Measurements from ENCODE around the gene ACAA2. TPM values are rescaled to one million over a fixed set of nuclear protein-coding genes. Genes with fewer than 3 reads are reported as not detected.

The ACAA2 gene
- total RNA-seq, 1 donor from 2014 or later: 91.9 TPM

DNA sequence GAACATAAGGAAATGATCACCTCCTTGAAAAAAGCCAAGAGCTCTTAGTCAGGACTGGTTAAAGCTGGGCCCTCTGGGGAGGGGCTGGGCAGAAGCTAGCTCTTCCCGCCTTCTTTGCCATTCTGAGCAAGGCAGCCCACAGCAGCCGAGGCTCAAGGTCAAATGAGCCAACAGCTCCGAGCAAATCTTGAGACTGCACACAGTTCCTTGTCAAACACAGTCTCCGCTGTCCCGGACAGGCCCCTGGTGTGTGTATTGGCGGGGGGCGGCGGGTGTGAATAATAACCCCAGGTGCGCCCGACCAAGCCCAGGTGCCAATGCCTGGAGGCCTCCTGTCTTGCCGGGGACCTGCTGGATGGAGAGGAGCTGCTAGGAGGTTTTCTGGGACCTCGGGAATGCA, 46.4 kb upstream of the ACAA2 start:
- Histone ChIP-seq H4K20me1 (ENCODE audit: low read depth) (no peaks in the 10 kb centered on the region), H3K9ac (no peak overlapping the region), H2AFZ (replicated peaks) (no peak overlapping the region), H3K27me3 (no peaks in the 10 kb centered on the region), H3K27ac (no peak overlapping the region), H3K4me3 (no peak overlapping the region), H3K9me3 (ENCODE audit: low read depth) (no peaks in the 10 kb centered on the region), H3K79me2 (ENCODE audit: low read depth) (no peaks in the 10 kb centered on the region), H3K4me1 (peaks cover 8% of the 10 kb centered on the region), H3F3A (ENCODE audit: low read depth) (no peaks in the 10 kb centered on the region), H3K36me3 (no peaks in the 10 kb centered on the region), H3K4me2 (no peak overlapping the region)
- no peak for DNase-seq (ENCODE audit: low spot score)
- H3K36me3 Mint-ChIP-seq: no peaks in the 10 kb centered on the region
- H3K27ac Mint-ChIP-seq: no peak overlapping the region
- peaks cover 28% of the 10 kb centered on the region for H3K4me1 Mint-ChIP-seq
- no peak for TF ChIP-seq EZH2phosphoT487 (IDR thresholded peaks at IDR 0.05)
- no peak for TF ChIP-seq CTCF (IDR thresholded peaks at IDR 0.05)
- TF ChIP-seq EZH2 (IDR thresholded peaks at IDR 0.05): no peak
- H3K4me3 Mint-ChIP-seq: no peak overlapping the region
- H3K9me3 Mint-ChIP-seq: no peaks in the 10 kb centered on the region
- H3K27me3 Mint-ChIP-seq (ENCODE audit: insufficient read depth, low read depth): peaks cover 5% of the 10 kb centered on the region

DNA sequence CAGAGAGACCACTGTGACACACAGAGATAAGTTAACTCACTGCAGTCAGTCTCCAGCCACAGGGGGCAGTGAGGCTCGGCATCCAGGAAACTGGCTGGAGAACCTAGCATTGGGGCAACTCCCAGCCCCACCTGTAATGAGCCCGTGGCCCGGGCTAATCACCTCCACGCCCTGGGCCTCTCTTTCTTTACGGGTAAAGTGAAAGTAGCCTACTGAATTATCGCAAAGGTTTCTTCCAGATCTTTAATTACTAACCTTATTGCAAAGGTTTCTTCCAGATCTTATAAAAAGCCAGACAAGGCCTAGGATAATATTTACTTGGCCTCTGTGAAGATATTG, 45.7 kb upstream of the ACAA2 start:
- Histone ChIP-seq H3K79me2 (ENCODE audit: low read depth) (no peaks in the 10 kb centered on the region), H3K4me3 (no peak overlapping the region), H3K4me2 (no peak overlapping the region), H3K36me3 (no peaks in the 10 kb centered on the region), H3K9me3 (ENCODE audit: low read depth) (no peaks in the 10 kb centered on the region), H2AFZ (replicated peaks) (no peak overlapping the region), H4K20me1 (ENCODE audit: low read depth) (no peaks in the 10 kb centered on the region), H3K27ac (no peak overlapping the region), H3K9ac (no peak overlapping the region), H3K4me1 (peaks cover 8% of the 10 kb centered on the region), H3F3A (ENCODE audit: low read depth) (no peaks in the 10 kb centered on the region), H3K27me3 (no peaks in the 10 kb centered on the region)
- Mint-ChIP-seq H3K4me3 (no peak overlapping the region), H3K9me3 (no peaks in the 10 kb centered on the region), H3K27me3 (ENCODE audit: insufficient read depth, low read depth) (peaks cover 5% of the 10 kb centered on the region), H3K36me3 (no peaks in the 10 kb centered on the region), H3K27ac (peak overlapping the region; percentile 14), H3K4me1 (peaks cover 24% of the 10 kb centered on the region)
- no peak for TF ChIP-seq EZH2phosphoT487 (IDR thresholded peaks at IDR 0.05)
- TF ChIP-seq CTCF (IDR thresholded peaks at IDR 0.05): no peak
- TF ChIP-seq EZH2 (IDR thresholded peaks at IDR 0.05): no peak
- no peak for DNase-seq (ENCODE audit: low spot score)

DNA sequence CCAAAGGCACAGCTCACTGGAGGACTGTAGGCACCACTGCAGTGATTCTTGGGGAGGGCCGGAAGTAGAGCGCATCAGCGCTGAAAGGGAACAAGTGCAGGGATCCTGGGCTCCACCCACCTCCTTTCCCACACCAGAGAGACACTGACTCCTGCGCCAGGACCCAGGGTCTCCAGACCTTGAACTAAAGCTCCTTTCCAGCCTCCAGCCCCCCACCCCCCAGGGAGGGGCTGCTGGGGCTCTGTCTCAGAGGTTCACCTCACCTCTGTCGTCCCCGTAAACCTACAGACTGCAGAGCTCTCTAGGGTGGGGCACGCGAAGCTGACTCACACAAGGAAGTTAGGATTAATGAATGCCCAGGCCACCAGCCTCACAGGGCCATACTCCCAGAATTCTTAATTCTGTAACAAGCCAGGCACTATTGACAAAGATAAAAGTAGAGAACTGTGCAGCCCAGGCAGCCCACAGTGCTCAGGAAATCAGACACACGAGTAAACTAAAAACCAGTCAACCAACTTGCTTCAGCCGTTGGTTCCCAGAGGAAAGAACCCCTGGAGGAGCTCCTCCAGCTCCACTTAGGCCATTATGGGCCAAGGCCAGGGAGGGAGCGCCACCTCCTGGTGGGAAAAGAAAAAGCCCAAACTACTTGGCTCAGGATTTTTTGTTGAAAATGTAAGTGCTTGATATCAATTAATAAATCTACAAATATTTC, 45.1 kb upstream of the ACAA2 start:
- H2AFZ ChIP-seq (replicated peaks): peak overlapping the region; percentile 56
- no peaks in the 10 kb centered on the region for H3K9me3 Mint-ChIP-seq

More for the DNA sequence above, 45.1 kb upstream of the ACAA2 start:
- Histone ChIP-seq H3K9ac (no peak overlapping the region), H3K4me2 (no peak overlapping the region), H3K4me3 (no peak overlapping the region), H3K79me2 (ENCODE audit: low read depth) (no peaks in the 10 kb centered on the region), H3K27me3 (no peaks in the 10 kb centered on the region), H3K27ac (no peak overlapping the region), H4K20me1 (ENCODE audit: low read depth) (no peaks in the 10 kb centered on the region), H3F3A (ENCODE audit: low read depth) (no peaks in the 10 kb centered on the region), H3K36me3 (no peaks in the 10 kb centered on the region), H3K9me3 (ENCODE audit: low read depth) (no peaks in the 10 kb centered on the region), H3K4me1 (peaks cover 8% of the 10 kb centered on the region)
- no peak overlapping the region for H3K27ac Mint-ChIP-seq
- peaks cover 5% of the 10 kb centered on the region for H3K27me3 Mint-ChIP-seq (ENCODE audit: insufficient read depth, low read depth)
- peak; percentile 79 for DNase-seq (ENCODE audit: low spot score)
- H3K4me1 Mint-ChIP-seq: peaks cover 23% of the 10 kb centered on the region
- H3K4me3 Mint-ChIP-seq: no peak overlapping the region
- TF ChIP-seq EZH2 (IDR thresholded peaks at IDR 0.05): no peak
- peak; percentile 98 for TF ChIP-seq CTCF (IDR thresholded peaks at IDR 0.05)
- TF ChIP-seq EZH2phosphoT487 (IDR thresholded peaks at IDR 0.05): no peak
- no peaks in the 10 kb centered on the region for H3K36me3 Mint-ChIP-seq

Data from neural progenitor cell (in vitro differentiated cells).